Neural crest cell (in vitro differentiated cells): Measurements from ENCODE around the gene OSCP1. TPM values are rescaled to one million over a fixed set of nuclear protein-coding genes. Genes with fewer than 3 reads are reported as not detected.

Experiments
- DNase-seq: peaks from one replicate; pipeline ENCODE4 v3.0.0; 2021; ENCODE audit warnings: low read depth, mixed read lengths, low spot score
- H3K27ac Mint-ChIP-seq: one replicate; pipeline ENCODE4 v1.8.0; 2021; ENCODE audit warnings: mild to moderate bottlenecking, mixed read lengths; ENCODE audit not compliant: unreplicated experiment
- H3K27me3 Mint-ChIP-seq: 2 replicates; pipeline ENCODE4 v1.8.0; 2021; ENCODE audit warnings: low read depth, mild to moderate bottlenecking, mixed read lengths
- H3K36me3 Mint-ChIP-seq: 2 replicates; pipeline ENCODE4 v1.8.0; 2021; ENCODE audit warnings: low read depth, mild to moderate bottlenecking, mixed read lengths
- H3K4me1 Mint-ChIP-seq: 2 replicates; pipeline ENCODE4 v1.8.0; 2021; ENCODE audit warnings: mixed read lengths
- H3K4me3 Mint-ChIP-seq: one replicate; pipeline ENCODE4 v1.8.0; 2021; ENCODE audit warnings: mild to moderate bottlenecking, mixed read lengths
- H3K9me3 Mint-ChIP-seq: 2 replicates; pipeline ENCODE4 v1.8.0; 2021; ENCODE audit warnings: mixed read lengths
- total RNA-seq: library from RNA; stranded (reverse); gene quantifications from 2 replicates; pipeline ENCODE4 v1.2.1, GENCODE V29; 2021
- TF ChIP-seq, protein P1 (sequence below): fragments of 200-600 bp; sonication (generic); conservative IDR thresholded peaks from 2 replicates; pipeline ENCODE4 v1.5.0; 2021; ENCODE audit warnings: antibody characterized with exemption, mild to moderate bottlenecking

Gene OSCP1
- total RNA-seq, 1 donor from 2014 or later: 10.5 TPM

DNA sequence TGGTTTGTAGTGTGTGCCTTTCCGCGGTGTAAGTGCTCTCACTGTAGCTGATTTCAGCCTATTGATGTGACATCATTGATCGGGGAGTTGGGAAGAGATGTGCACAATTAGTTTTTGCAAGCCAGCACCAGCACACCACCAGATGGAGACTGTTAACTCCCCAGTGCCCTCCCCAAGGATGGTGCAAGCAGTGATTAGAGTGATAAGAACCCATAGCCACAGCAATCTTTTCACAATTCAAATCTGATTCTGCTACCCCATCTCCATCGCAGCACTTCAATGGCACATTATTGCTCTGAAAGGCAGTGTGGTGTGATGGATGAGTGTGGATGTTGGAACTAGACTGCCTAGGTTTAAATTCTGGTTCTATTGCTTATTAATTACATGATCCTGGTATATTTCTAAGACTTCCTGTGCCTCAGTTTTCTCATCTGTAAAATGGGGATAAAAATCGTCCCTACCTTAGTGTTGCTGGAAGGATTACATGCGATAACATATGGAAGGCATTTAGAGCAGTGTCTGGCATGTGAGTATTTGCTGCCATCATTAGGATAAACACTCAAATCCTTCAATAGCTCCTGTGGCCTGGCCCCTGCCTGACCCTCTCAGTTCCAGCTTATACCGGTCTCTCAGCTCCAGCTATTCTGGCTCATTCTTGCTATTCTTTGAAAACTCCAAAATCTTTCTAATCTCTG lies 25.8 kb upstream of the OSCP1 start:
- no peak for DNase-seq
- Mint-ChIP-seq H3K4me1 (peaks cover 5% of the 10 kb centered on the region), H3K9me3 (no peaks in the 10 kb centered on the region), H3K27ac (no peak overlapping the region), H3K4me3 (no peak overlapping the region), H3K36me3 (no peaks in the 10 kb centered on the region), H3K27me3 (peaks cover 2% of the 10 kb centered on the region)
- TF ChIP-seq, protein P1, sequence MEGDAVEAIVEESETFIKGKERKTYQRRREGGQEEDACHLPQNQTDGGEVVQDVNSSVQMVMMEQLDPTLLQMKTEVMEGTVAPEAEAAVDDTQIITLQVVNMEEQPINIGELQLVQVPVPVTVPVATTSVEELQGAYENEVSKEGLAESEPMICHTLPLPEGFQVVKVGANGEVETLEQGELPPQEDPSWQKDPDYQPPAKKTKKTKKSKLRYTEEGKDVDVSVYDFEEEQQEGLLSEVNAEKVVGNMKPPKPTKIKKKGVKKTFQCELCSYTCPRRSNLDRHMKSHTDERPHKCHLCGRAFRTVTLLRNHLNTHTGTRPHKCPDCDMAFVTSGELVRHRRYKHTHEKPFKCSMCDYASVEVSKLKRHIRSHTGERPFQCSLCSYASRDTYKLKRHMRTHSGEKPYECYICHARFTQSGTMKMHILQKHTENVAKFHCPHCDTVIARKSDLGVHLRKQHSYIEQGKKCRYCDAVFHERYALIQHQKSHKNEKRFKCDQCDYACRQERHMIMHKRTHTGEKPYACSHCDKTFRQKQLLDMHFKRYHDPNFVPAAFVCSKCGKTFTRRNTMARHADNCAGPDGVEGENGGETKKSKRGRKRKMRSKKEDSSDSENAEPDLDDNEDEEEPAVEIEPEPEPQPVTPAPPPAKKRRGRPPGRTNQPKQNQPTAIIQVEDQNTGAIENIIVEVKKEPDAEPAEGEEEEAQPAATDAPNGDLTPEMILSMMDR: no peak

DNA sequence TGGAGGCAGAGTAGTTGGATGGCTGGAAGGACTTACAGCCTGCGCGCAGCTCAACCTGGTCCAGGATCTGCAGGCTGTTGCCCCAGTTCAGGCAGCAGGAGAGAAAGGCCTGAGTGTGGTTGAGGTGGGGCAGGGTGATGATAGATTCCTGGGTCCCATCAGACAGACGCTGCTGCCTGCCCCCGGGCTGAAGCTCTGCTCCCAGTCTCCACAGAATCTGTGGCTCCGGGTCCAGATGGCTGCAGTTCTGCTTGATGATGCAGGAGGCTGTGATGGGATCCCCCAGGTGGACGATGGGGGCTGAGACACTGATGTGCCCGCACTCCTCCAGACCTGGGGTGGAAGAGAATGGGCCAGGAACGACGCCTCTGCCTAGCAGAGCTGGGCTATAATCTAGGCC lies 25.1 kb upstream of the OSCP1 start:
- Mint-ChIP-seq H3K4me1 (peaks cover 5% of the 10 kb centered on the region), H3K27ac (no peak overlapping the region), H3K4me3 (no peak overlapping the region), H3K27me3 (peaks cover 2% of the 10 kb centered on the region), H3K36me3 (no peaks in the 10 kb centered on the region), H3K9me3 (no peaks in the 10 kb centered on the region)
- TF ChIP-seq, protein P1: no peak
- no peak for DNase-seq

DNA sequence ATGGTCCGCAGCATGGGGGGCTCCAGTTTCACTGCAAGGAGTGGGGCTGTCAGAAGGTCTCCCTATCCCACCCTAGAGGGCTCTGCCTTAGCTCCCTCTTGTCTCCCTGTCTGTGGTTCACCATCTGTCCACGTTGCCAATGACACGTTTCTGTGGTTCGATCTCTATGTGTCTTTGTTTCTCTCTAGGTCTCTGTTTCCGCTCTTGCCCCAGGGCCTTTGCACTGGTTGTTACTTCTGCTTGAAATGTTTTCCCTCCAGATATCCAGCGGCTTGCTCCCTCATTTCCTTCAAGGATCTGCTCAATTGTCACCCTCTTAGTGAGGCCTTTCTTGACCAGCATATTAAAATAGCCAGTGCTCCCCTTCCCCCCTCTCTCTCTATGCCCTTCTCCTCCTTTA lies 22.4 kb upstream of the OSCP1 start:
- Mint-ChIP-seq H3K9me3 (no peaks in the 10 kb centered on the region), H3K27me3 (no peaks in the 10 kb centered on the region), H3K4me1 (peaks cover 5% of the 10 kb centered on the region), H3K27ac (no peak overlapping the region), H3K4me3 (no peak overlapping the region), H3K36me3 (no peaks in the 10 kb centered on the region)
- TF ChIP-seq, protein P1: no peak
- no peak for DNase-seq

DNA sequence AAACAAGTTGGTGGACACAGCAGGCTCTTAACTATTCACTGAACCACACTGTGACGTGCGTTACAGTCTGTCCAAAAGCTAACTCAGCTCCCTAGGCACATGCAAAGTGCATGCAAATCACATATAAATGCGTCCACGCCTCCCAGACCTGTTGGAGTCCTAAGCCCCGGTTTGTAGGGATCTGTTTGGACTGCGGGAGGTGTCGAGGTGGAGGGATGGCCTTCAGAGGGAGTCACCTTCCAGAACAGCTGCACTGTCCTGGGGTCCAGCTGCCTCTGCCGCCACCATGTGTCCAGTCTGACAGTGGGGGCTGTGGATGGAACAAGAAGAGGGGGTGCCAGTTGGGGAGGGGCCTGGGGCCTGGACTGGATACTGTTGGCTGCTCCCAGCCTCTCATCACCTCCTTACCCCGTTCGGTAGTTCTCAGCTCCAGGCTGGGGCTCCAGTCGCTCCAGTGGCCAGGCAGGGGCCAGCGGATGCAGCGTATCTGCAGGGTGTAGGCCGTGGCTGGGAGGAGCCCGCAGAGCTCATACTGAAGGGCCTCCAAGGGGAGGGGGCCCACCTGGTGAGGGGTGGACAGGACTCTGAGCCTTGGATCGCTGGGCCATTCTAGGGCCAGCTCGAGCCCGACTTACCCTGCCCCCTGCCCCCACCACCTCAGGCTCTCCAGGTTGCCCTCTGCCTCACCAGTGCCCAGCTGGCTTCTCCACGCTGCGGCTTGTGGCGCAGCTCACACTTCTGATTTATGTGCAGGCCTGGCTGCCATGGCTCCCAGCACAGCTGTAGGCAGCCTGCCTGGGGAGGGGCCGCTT lies 21.8 kb upstream of the OSCP1 start:
- Mint-ChIP-seq H3K27ac (no peak overlapping the region), H3K27me3 (no peaks in the 10 kb centered on the region), H3K9me3 (no peaks in the 10 kb centered on the region), H3K4me1 (peaks cover 5% of the 10 kb centered on the region), H3K4me3 (no peak overlapping the region), H3K36me3 (no peaks in the 10 kb centered on the region)
- TF ChIP-seq, protein P1: no peak
- no peak for DNase-seq

DNA sequence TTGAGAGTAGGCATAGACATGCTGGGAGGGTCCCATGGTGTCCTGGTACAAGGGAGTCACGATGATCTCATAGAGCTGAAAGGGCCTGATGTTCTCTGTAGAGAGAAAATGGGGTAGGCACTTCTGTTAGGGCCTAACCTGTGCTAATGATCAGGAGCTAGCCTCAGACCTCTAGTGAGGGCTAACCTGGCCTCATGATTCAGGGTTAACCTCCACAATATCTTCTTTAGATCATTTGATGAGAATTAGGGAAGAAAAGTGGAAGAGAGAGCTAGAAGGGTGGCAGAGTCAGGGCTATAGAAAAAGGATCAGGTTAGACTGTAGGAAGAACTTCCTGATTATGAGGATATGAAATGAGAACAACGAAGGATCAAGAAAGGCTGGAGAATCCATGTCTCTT lies 18.9 kb upstream of the OSCP1 start:
- H3K4me3 Mint-ChIP-seq: no peak overlapping the region
- H3K9me3 Mint-ChIP-seq: no peaks in the 10 kb centered on the region
- no peak overlapping the region for H3K27ac Mint-ChIP-seq
- no peaks in the 10 kb centered on the region for H3K27me3 Mint-ChIP-seq
- no peaks in the 10 kb centered on the region for H3K36me3 Mint-ChIP-seq
- peaks cover 24% of the 10 kb centered on the region for H3K4me1 Mint-ChIP-seq
- TF ChIP-seq, protein P1: no peak
- DNase-seq: no peak
